M059J (cell line): Measurements from ENCODE around the gene CNTN5. TPM values are rescaled to one million over a fixed set of nuclear protein-coding genes. Genes with fewer than 3 reads are reported as not detected.

Experiments
- DNase-seq: peaks from one replicate; pipeline ENCODE4 v3.0.0-alpha.2; 2012; ENCODE audit warnings: low read depth
- total RNA-seq: library from RNA; depleted of rRNA; stranded (reverse); fragments of >200 nt; shearing (Covaris generic); gene quantifications from 2 replicates; pipeline ENCODE4 v1.2.3, GENCODE V29; 2014

The CNTN5 gene
- total RNA-seq, 1 experiment from 2014 or later = 0.57 TPM

DNA sequence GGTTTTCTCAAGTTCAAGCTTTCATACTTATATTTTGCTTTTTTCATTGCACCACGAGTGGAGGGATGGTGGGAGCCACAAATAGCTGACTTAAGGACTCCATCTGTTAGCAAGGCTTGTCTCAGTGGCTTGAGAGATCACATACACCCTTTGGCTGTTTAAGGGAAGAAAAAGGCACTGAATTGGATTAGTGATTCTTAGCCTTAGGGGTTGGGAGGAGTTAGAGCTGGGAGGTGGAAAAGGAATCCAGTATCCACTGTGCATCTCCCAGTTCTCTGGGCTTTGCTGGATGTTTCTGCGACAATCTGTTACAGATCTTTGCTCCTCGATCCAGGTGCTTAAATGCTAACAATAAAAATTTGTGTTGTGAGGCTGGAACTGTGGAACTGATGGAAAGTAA, 593.6 kb downstream of the CNTN5 start:
- peak; percentile 35 for DNase-seq

DNA sequence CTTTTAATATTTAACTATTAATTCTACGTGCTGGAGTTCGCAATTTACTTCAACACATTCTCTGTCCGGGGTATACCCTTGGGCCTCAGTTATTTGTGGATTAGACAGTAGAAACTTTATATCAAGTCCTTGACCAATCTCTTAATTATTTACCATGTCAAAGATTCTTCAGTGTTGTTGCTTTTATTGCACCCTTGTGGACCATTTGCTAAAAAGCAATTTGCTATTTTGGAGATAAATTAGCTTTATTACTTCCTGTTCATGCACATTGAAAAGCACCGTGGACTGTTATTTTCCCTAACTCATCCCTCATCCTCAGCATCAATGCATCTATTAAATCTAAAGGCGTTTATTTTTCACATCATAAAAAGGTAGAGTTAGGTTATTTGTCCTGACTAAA, 609.9 kb downstream of the CNTN5 start:
- DNase-seq = no peak

DNA sequence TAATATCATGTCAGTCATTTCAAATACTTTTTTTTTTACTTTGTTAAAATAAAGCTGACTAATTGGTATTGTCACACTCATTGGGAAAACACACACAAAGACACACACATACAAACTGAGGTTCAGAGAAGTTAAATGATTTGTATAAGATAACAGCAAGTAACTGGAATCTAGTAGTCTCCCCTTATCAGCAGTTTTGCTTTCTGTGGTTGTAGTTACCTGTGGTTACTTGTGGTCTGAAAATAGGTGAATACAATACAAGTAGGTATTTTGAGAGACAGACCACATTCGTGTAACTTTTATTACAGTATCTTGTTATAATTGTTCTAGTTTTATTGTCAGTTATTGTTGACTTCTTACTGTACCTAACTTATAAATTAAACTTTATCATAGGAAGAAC, 610.9 kb downstream of the CNTN5 start:
- no peak for DNase-seq

DNA sequence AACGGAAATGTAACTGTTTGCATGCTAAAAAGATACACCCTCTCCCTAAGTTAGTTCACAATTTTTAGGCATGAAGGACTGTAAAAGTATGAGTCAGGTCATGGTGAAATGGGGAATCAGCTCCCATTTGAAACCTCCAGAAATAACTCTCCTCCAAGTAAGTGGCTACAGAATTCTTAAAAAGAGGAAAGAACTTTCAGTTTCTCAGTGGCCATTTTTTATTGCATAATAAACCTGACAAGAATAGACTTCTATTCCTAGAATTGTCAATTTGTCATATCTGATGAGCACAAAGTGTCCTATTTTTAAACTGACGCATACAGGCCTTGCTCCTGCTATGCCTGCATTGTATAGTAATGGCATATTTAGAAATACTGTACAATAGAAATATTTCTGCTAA, 612.2 kb downstream of the CNTN5 start:
- peak; percentile 40 for DNase-seq

DNA sequence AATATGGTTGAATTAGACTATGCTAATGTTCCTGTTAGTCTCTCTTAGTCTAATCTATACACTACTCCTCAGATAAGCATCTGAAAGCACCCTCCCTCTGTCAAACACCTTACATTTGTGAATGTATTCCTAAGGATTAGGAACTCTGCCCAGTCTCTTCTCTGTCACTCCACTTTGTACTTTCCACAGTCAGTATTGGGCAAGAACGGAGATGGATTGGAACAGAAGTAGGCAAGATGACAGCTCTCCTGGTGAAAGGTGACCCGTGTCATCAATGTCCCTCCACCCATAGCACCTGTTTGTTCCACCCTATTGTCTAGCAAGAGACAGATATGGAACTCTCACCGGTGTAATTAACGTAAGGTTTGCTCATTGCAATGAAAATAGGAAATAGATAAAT, 613.8 kb downstream of the CNTN5 start:
- no peak for DNase-seq

DNA sequence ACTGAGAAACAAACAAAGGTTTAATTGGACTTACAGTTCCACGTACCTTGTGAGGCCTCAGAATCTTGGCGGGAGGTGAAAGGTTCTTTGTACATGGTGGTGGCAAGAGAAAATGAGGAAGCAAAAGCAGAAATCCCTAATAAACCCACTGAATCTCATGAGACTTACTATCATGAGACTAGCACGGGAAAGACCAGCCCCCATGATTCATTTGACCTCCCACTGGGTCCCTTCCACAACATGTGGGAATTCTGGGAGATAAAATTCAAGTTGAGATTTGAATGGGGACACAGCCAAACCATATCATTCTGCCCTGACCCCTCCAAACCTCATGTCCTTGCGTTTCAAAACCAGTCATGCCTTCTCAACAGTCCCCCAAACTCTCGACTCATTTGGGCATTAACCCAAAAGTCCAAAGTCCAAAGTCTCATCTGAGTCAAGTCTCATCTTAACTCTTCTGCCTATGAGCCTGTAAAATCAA, 617.4 kb downstream of the CNTN5 start:
- no peak for DNase-seq

DNA sequence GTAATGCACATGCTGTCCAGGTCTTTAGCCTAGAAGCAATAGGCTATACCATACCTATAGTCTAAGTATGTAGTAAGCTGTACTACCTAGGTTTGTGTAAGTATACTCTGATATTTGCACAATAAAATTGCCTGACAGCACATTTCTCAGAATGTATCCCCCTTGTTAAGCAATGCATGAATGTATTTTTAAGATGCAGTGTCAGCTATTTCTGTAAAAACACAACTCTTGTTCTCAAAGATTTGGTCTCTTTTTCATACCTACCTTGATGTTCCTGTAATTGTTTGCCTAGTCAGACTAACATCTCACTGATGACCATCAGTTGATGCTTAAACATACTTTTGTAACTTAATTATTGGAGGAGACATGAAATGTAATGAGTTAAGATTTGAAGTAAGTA, 619.9 kb downstream of the CNTN5 start:
- DNase-seq = no peak

DNA sequence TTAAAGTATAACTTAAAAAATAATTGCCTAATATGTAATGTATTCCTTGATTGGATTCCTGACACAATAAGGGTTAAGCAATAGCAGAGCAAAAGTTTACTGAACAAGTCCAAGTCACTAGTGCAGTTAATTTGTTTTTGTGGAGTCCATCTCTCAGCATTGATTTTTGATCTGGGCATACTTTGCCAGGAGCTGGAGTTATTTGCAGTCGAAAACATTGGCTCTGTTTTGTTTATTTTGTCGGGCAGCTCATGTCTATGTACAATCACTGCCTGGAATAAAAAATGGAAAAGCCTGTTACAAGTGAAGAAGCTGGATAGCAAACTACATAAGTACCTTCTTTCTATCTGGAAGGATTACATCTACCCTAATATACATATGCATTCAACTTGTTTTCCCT, 625.2 kb downstream of the CNTN5 start:
- no peak for DNase-seq

DNA sequence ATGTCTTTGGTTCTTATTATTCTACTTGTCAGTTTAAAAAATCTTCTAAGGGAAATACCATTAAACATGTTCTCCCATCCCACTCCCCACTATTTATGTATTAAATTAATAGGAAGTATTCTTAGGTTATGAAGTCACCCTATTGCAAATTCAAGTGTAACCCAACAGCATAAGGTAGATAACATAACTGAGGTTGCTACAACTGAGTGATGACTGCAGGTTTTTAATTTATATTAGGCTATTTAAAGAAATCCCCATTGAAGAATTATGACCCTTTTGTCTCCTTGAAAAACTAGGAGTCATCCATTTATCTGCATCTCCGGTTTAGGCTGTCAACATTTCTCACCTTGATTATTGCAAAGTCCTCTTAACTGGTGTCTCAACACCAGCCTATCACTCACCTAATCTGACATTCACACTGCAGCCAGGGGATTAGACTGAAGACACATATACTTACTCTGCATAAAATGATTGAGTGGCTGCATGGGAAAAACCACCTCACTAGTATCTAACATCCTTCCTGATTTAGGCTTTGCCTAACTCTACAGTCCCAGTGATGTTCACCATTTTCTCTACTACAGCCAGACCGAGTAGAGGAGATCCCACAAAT, 649.4 kb downstream of the CNTN5 start:
- no peak for DNase-seq

DNA sequence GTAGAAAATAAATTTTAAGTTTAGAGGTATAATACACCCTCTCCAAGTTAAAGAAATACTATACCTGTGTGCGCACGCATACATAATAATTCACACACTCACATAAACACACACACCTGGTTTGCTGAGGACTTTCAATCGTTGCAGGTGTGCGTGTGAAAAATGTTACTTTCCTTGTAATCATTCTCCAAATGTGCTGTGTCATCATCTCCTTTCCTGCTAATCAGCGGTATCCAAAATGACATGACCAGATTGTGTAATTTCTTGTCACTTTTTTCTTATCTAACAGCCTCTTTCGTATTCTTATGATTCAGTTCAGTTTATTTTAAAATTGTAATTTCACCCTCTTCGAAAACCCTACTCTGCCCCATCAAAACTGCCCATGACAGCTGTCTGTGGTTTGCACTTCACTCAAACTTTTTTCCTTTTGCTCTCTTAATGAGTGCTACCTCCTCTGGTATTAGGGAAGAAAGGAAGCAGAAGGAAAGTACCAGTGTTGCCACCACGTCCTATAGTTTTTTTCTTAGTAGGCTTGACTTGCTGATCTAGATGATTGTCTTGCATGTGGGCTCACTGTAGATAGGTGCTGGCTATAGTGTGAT, 651.2 kb downstream of the CNTN5 start:
- no peak for DNase-seq

DNA sequence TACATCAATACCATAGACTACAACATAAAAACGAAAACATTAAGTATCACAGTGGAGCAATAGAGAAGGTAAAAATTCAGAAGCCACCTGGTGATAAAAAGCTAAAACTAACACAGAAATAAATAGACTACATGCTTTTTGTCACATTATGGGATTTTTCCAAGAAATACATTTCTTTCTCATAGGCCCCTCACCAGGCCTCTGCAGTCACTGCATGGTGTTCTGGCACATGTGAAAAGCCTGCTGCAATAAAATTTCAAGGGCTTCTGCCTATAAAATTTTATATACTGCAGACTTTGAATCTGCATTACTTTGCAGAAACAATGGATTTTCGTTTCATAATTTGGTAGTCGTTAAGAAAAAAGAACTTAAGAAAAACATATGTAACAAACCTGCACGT, 655.5 kb downstream of the CNTN5 start:
- DNase-seq = no peak

DNA sequence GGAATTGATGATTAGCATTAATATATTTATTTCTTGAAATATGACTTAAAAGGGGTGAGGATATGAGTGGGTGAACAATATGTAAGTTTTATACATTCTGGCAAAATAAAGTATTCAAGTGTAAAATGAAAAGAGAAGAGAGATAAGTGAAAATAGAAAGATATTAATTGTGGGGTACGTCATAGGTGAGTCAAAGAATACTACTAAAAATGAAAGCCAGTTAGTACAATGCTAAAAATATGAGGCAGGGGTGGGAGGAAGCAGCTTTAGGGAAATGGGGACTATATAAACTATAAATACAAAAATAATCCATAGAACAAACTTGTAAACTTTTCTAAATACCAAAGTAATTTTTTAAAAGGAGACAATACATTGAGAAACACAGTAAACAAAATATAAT, 661.4 kb downstream of the CNTN5 start:
- no peak for DNase-seq

DNA sequence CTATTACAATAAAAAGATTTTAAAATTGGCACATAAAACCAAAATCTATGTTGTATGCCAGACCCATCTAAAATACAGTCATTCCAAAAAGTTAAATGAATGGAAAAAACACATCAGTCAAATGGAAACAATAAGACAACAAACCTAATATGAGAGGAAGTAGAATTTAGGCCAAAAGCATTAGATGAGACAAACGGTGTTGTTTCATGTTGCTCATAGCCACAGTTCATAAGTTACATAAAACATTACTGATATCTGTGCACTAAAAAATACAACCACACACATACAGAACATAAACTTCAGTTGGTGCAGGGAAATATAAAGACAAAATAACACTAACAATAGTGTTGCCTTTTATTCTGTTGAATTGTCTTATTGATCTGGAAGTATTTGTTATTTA, 661.9 kb downstream of the CNTN5 start:
- DNase-seq = peak; percentile 16

DNA sequence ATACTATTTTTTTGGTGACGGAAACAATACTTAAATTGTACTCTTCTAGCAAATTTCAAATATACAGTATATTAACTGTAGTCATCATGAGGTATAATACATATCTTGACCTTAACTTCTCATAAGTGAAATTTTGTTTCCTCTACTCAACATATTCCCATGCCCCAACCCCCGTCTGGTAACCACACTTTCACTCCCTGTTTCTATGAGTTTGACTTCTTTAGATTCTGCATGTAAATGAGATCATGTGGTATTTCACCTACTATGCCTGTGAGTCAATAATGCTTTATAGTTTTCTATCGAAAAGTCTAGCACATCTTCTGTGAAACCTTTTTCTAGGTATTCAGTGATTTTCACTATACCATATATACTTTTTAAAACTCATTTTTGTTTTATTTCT, 663.2 kb downstream of the CNTN5 start:
- no peak for DNase-seq

DNA sequence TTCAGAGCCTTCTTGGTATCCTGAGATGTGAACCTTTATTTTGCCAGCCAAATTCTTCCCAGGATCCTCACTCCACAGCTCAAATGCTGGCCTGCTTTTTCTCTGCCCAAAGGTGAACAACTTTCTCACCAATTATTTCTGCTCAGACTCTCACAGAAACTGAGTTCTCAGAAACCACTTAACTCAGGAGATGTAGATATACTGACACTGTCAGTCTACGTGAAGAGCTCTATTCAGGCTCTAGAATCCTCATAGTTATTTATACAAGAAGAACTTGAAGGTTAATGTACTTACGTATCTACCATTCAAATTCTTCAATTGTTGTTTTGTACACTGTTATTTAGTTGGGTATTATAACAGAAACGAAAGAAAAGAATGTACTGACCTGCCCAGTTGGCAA, 666.1 kb downstream of the CNTN5 start:
- DNase-seq = no peak

DNA sequence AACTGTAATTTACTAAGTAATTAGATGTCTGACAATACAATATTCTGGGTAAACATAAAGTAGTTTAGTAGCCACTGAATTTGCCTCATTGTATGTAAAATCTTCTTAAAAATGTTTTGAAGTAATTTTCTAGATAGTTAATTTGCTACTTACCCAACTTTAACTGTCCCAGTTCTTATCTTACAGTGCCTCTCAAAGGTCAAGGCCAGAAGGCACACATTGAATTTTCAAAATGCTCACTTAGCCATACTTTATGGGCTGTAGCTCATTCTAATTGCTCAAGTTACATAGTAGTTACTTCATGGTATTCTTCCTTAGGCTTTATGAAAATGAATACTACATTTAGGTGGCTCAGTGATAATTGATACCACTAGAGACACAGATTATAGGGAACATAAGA, 666.6 kb downstream of the CNTN5 start:
- DNase-seq = peak; percentile 44

DNA sequence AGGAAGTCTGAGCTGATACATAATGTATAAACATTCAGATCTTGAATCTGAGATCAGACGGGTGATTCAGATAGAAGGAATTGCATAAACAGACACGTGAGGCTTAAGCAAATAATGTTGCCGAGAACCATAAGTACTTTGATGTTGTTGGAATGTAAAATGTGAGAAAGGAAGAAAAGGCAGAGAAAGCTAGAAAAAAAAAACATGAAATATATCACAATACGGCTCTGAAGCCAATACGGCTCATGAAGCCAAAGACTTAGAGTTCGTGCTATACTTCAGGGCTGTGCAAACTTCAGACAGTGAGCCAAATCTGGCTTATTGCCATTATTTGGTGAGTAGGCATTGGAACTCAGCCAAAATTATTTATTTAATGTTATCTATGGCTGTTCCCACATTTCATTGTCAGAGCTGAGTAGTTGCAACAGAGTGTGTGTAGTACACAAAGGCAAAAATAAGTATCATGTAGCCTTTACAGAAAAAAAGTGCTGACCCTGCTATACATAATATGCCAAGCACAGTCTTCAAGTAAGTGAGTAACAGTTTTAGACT, 673.3 kb downstream of the CNTN5 start:
- DNase-seq = peak; percentile 81

DNA sequence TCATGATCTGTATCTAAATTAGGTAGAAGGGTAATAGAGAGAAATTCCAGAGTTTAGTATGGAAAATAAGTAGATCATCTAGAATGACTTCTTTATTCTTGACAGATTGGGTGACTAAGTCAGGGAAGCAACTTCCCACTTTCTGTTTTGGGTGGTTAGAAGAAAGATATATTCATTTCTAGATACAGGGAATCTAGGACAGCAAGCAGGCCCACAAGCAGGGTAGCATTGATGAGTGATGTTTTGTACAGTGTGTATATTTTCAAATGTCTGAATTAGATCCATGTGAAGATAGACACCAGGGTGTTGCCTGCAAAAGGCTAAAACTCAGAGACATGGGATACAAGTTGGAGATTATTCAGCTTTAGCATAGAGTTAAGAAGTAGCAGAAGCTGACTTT, 674.4 kb downstream of the CNTN5 start:
- no peak for DNase-seq

DNA sequence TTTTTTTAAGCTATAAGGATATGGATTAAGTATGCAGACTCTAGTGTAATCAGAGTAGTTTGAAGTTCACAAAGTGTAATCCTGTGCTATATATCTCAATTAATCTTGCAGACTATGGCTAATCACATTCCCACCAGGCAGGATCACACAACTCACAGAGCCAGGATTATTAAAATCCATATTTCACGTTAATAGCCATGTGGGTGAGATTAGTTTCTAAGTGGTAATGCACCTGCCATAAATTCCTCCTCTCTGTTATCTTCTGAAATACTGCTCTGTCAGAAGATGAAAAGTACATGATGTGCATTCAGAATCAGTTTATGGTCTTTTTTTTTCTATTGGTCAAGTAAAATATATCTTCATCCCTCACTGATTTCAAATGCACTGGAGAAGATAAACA, 686.1 kb downstream of the CNTN5 start:
- DNase-seq = no peak

DNA sequence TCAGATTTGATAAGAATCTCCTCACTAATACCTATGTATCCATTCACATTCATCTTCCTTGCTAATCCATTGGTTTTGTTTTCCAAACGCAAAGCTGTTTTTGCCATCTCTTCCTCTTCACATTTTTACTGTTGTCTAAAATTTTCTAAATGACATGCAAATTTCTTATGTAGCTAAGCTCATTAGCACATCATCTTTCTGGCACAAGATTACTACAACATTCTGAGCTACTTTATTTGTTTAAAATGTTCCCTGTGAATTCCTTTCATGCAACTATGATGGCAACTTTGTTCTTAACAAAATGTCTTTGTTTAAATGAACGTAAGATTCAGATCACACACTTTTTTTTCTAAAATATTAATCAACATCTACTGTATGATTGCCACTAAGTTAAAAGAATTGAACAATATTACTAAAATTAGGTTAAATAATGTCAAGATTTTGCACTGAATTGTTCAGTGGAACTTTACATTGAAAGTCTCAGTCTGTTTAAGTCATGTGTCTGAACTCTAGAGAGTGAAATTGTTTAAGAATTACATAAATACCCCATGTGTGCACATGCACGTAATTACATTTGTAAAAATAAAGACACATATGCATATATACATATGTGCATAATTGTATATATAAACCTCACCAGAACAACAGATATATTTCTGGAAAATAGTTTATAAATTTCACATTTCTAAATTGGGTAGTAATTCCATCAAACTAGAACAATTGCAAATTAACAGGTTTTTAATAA, 688.4 kb downstream of the CNTN5 start:
- DNase-seq = no peak

DNA sequence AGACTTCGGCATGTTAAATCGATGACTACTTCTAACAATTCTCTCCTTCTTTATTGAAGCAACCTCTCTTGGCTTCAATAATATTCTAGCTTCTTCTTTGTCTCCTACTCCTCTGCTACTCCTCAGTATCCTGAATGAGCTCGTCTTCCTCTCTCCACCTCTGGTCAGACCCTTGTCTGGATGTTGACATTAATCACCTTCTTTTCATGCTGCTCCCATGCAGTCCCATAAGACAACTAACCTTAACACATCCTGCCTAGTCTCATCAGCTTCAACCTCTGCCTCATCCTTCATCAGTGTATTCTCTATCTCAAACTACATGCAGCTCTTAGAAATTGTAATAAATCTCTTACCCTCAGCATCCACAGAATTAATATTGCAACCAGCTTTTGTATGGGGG, 695.6 kb downstream of the CNTN5 start:
- DNase-seq = peak; percentile 13

DNA sequence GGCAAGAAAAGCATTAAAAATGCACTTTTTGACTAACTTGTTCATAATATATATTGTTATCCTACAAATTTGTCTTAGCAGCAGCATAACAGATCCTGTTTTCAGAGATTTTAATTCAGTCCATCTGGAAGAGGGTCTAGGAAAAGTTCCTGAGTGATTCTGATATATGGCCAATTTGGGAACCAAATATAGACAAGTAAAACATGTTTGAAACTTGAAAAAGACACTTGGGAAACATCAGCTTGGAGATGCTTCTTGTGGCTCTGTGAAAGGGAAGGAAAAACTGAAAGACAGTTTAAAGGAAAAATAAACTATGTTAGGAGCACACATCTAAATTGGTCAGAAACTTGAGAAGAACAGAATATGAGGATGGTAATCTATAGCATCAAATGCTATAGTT, 697.5 kb downstream of the CNTN5 start:
- no peak for DNase-seq
